Cortex of kidney (tissue), 1 donor: ENCODE data around the gene CABP4.

Experiments used
- DNase-seq: peaks from one replicate; lab custom pipeline; 2025; lab: John Stamatoyannopoulos, UW

CABP4 gene

GRCh38 chr11:67455054-67455453 is at the start of gene CABP4:
Gene CABP4 (plus strand): TSS chr11:67455354. CDS start chr11:67455424, 70 bp downstream.
- no peak for DNase-seq

- DNase-seq, result no peak
Measured at GRCh38 chr11:67405688-67406339, 49.3 kb upstream of the CABP4 start.

GRCh38 chr11:67406420-67406968 is 48.7 kb upstream of the CABP4 start:
- DNase-seq, result no peak

GRCh38 chr11:67406969-67407687 is 48.0 kb upstream of the CABP4 start:
- DNase-seq, result no peak

DNA sequence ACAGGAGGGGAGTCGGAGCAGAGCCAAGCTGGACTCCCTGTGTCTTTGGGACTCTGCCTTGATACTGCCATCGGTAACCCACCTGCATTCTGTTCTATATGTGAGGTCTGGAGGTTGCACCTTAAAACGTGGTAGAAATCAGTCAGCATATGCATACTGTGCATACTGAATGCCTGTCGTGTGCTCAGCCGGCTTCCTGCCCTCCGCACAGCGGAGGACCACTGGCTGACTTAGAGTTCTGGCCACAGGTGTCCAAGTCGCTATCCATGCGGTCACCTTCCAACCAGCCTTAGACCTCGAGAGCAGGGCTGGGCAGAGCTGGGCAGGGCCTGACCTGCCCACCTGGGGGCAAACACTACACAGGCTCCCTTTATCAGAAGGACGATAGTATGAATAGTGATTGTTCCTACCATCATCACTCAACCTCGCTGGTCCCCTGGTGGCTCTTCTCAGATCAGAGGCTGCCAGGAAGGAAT is 47.4 kb upstream of the CABP4 start:
- no peak for DNase-seq

GRCh38 chr11:67408437-67409200 is 46.5 kb upstream of the CABP4 start:
- no peak for DNase-seq

GRCh38 chr11:67409261-67409666 is 45.9 kb upstream of the CABP4 start:
- no peak for DNase-seq

DNA sequence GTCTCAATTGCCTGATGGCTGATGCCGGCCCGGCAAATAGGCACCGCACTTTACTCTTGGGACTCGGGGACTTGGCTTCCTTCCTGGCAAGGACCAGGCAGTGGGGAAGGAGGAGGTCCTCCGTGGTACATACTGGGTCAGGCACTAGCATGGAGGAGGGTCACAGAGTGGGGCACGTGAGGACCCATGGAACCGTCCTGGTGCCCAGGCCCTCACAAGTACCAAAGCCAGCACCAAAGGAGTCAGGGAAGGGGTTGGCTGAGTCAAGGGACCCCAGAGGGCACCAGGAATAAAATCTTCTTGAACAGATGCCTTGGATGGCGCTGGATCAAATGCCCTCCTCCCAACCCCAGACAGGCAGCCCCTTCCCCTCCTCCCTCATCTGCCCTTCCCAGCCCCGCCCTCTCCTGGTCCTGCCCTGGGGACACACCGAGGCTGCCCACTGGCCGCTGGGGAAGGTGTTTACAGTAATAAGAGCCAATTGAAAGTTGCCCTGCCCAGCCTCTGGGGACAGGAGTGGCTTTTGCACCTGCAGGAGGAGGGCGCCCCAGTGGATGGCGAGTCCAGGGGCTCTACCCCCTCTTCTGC is 45.3 kb upstream of the CABP4 start:
- no peak for DNase-seq

DNA sequence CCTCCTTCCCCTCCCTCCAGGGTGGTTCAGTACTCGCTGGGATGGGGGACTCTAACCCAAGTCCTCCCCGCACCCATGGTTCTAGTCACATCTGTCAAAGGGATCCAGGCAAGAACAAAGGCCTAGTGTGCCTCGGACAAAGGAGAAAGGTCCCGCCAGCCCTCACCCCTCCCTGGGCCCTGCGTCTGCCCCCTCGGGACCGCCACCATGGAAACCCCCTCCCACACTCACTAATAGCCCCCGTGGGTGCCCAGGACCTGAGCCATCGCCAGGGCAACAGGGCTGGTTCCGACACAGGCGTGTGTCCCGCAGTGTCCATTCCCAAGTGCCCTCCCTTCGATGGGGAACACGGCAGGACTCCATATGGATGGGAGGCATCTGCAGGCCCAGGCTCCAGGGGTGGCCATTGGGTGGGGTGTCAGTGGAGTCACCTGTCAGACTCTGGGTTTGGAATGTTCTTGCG is 44.8 kb upstream of the CABP4 start:
- no peak for DNase-seq

DNA sequence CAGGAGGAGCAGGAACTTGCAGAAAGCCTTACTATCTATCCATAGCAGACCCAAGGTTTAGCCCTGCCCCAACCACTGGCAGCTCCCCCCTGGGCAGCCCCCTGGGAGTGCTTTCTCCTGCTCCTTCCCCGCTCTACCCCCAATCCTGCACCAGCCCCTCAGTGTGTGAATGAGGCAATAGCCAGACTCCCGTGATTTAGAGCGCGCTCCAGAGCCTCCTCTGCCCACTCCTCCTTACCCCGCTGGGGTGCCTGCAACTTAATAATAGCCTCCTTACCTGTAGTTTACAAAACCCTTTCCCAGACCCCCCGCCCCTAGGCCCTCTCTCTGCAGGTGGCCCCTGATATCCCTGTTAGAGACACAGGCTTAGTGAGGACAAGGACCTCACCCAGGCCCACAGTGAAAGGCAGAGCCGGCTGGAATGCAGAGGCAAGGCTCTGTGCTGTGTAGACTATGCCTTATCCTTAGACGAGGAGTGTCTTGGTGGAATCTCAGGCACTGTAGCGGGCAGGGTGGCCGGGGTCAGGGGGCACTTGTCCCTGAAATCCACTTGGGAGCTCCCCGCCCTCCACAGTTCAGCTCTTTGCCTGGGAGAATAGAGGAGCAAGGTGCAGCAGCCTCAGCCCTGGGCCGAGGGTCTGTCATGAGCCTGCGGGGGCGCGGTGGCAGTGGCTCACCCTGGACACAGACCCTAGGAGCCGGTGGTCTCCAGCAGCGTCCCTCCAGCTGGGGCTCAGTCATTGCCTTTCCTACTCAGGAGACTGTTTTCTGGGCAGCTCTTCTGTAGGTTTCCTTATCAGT is 44.0 kb upstream of the CABP4 start:
- DNase-seq, result no peak

DNA sequence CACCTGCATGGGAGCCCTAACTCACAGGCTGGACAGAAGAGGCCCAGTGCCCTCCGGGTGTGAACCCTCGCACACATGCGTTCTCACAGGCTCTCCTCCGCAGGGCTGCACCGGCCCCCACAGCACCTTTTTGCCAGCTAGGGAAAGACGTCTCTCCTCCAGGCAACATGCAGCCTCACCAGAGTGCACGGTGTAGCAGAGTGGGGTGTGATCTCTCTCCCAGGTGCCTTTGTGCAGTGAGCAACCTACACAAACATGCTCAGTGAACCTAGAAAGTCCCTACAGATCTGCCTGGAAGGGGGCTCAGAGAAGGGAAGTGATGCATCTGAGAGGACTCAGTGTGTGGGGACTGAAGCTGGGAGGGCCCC is 43.4 kb upstream of the CABP4 start:
- no peak for DNase-seq

DNA sequence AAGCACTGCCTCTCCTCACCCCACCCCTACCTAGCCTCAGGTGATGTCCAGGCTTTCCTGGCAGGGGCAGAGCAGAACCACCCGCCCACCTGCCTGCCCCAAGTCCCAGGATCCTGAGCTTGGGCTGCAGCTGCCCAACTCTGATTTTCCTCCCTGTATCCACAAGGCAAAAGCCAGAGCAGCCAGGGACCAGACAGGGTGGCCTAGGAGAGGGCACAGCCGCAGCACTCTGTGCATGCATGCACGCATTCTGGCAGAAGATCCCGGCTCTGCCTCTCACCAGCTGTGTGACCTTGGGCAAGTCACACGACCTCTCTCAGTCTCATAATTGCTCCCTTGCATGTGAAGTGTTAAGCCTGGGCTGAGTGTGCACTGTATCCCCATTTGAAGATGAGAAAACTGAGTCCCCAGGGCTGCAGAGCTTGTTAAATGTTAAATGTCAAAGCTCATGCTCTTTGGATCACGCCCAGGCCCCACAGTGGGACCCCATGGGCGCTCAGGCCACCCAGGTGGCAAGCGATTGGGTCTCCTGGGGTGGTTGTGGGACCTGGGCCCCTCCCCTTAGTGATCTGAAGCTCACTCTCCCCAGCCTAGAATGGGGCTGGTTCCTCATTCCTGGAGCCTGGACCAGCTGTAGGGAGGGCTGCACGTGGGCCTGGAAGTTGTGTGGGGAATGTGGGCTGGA is 42.5 kb upstream of the CABP4 start:
- DNase-seq, result no peak

GRCh38 chr11:67413266-67413849 is 41.8 kb upstream of the CABP4 start:
- DNase-seq, result no peak

- DNase-seq, result no peak
Measured at GRCh38 chr11:67415501-67416304, 39.5 kb upstream of the CABP4 start, which contains the start of gene CARNS1. Gene CARNS1 (plus strand): TSS chr11:67415678. CDS start chr11:67416200, 522 bp downstream.

GRCh38 chr11:67416416-67417335 is 38.5 kb upstream of the CABP4 start:
- DNase-seq, result no peak

- DNase-seq, result no peak
Measured at GRCh38 chr11:67417425-67417824, 37.7 kb upstream of the CABP4 start.

DNA sequence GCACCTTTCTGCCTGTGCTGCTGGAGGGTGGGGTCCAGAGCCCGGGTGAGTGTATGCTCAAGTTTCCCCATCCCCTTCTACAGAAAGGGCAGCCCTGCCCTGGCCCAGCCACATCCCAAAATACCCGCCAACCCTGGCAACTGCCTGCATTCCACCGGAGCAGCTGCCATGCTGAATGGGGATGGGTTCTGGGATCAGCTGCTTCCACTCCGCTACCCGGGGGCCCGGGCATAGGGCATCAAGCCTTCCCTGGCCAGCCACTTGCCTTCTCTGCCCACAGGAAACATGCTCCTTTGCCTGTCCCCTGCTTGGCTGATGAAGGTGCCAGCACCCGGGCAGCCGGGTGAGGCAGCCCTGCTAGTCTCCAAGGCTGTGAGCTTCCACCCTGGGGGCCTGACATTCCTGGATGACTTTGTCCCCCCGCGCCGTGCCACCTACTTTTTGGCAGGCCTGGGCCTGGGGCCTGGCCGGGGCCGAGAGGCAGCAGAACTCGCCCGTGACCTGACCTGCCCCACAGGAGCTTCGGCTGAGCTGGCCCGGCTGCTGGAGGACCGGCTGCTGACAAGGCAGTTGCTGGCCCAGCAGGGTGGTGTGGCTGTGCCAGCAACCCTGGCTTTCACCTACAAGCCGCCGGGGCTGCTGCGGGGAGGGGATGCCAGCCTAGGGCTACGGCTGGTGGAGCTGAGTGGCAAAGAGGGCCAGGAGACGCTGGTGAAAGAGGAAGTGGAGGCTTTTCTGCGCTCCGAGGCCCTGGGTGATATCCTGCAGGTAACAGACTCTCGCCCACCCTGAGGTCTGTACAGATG is 36.5 kb upstream of the CABP4 start:
- no peak for DNase-seq
